K562 (cell line): ENCODE data around the gene RXYLT1. TPM values are rescaled to one million over a fixed set of nuclear protein-coding genes. Genes with fewer than 3 reads are reported as not detected.

Experiments used
- ATAC-seq: fragments of 200-7000 bp; cut with Tn5 transposase; 3 replicates; pipeline ENCODE4 v1.9.1; 2020; ENCODE audit warnings: moderate library complexity
- BruUV-seq: library from RNA; stranded (reverse); fragments of 400-500 nt; replicated peaks from 2 replicates; lab custom pipeline; 2021; lab: Mats Ljungman, UMichigan
- CTCF ChIA-PET: fragments of 300-600 bp; formaldehyde crosslinking; extraction: SDS; loops from one replicate; lab custom pipeline; 2021; ENCODE audit warnings: low intra/inter-chr PET ratio; lab: Yijun Ruan, JAX
- POLR2A ChIA-PET: fragments of 300-600, 350-650 bp; sonication (Branson Sonifier 250); formaldehyde crosslinking; extraction: SDS; loops from one replicate; lab custom pipeline; 2021; ENCODE audit warnings: antibody characterized with exemption, inconsistent platforms; lab: Yijun Ruan, JAX
- DNase-seq, 4 experiments: peaks; one replicate each; pipeline versions ENCODE4 v3.0.0 to v3.0.0-alpha.2; 2011 to 2018; ENCODE audit warnings: low spot score in 3 of 4, mixed read lengths in 3 of 4; ENCODE audit errors: extremely low read depth in 1 of 4
- FAIRE-seq: peaks from 2 replicates; lab custom pipeline; 2011; peaks lifted over from hg19 to GRCh38; lab: Jason Lieb, UNC
- H2AFZ ChIP-seq: 2 replicates; pipeline ENCODE4 v1.6.0; 2011; ENCODE audit warnings: low read depth, low read length, control low read depth, inconsistent platforms
- H3K27ac ChIP-seq: fragments of 200-600 bp; 3 replicates; pipeline ENCODE4 v1.8.0; 2011; ENCODE audit warnings: low read depth, mild to moderate bottlenecking, control low read depth, inconsistent platforms, low read length, moderate library complexity, mixed read lengths; ENCODE audit errors: extremely low read depth
- H3K27me3 ChIP-seq, 2 experiments: fragments of 300-600 bp in 1 of 2; 2 replicates in 1 of 2; 3 replicates in 1 of 2; pipeline versions ENCODE4 v1.6.0 to v1.8.0; 2011; ENCODE audit warnings: inconsistent platforms in 2 of 2, low read length in 2 of 2, mild to moderate bottlenecking in 1 of 2, mixed read lengths in 1 of 2, moderate library complexity in 1 of 2; ENCODE audit not compliant: control insufficient read depth in 2 of 2, insufficient read depth in 2 of 2
- H3K36me3 ChIP-seq: fragments of 300-600 bp; 3 replicates; pipeline ENCODE4 v1.8.0; 2011; ENCODE audit warnings: mild to moderate bottlenecking, low read length, inconsistent platforms; ENCODE audit not compliant: control insufficient read depth, insufficient read depth
- H3K4me1 ChIP-seq, 2 experiments: fragments of 200-600 bp in 1 of 2; replicated peaks in 1 of 2; 2 replicates in 1 of 2; 3 replicates in 1 of 2; pipeline versions ENCODE4 v1.5.1 to v1.8.0; 2011; ENCODE audit warnings: inconsistent platforms in 2 of 2, low read length in 2 of 2, mild to moderate bottlenecking in 1 of 2, mixed read lengths in 1 of 2, moderate library complexity in 1 of 2; ENCODE audit not compliant: control insufficient read depth in 2 of 2, insufficient read depth in 2 of 2
- H3K4me2 ChIP-seq: 2 replicates; pipeline ENCODE4 v1.6.1; 2011; ENCODE audit warnings: low read length, control low read depth, inconsistent platforms, mixed read lengths; ENCODE audit not compliant: insufficient read depth
- H3K4me3 ChIP-seq: fragments of 200-600 bp; sonication (generic), shearing (Covaris generic); 2 replicates; pipeline ENCODE4 v1.5.1; 2016; ENCODE audit warnings: control low read depth, inconsistent platforms
- H3K79me2 ChIP-seq: fragments of 200-600 bp; 3 replicates; pipeline ENCODE4 v1.8.0; 2011; ENCODE audit warnings: low read length, inconsistent platforms; ENCODE audit not compliant: control insufficient read depth, insufficient read depth
- H3K9ac ChIP-seq, 2 experiments: 2 replicates each; pipeline versions ENCODE4 v1.6.0 to v1.6.1; 2011; ENCODE audit warnings: low read depth in 2 of 2, low read length in 2 of 2, control low read depth in 1 of 2, inconsistent platforms in 1 of 2, mild to moderate bottlenecking in 1 of 2, mixed read lengths in 1 of 2; ENCODE audit not compliant: insufficient read depth in 1 of 2
- H3K9me1 ChIP-seq: one replicate; pipeline ENCODE4 v1.6.0; 2011; ENCODE audit warnings: inconsistent platforms, mild to moderate bottlenecking, low read length, moderate library complexity; ENCODE audit not compliant: control insufficient read depth, insufficient read depth
- H3K9me3 ChIP-seq: replicated peaks from 2 replicates; pipeline ENCODE4 v1.5.1; 2011; ENCODE audit warnings: low read depth, low read length, inconsistent platforms; ENCODE audit not compliant: control insufficient read depth, insufficient read depth
- H4K20me1 ChIP-seq: replicated peaks from 2 replicates; pipeline ENCODE4 v1.6.1; 2011; ENCODE audit warnings: low read length, inconsistent platforms, mixed read lengths; ENCODE audit not compliant: control insufficient read depth, insufficient read depth
- CBX8 ChIP-seq: fragments of 200-600 bp; sonication (generic); IDR thresholded peaks from 2 replicates; pipeline ENCODE4 v1.6.1; 2012; ENCODE audit warnings: borderline replicate concordance, mixed run types, low read depth, mild to moderate bottlenecking, moderate library complexity, mixed read lengths, low read length, control low read depth, inconsistent platforms; ENCODE audit not compliant: poor library complexity, severe bottlenecking; ENCODE audit errors: extremely low read depth
- MCM2 ChIP-seq: fragments of 450-650 bp; IDR thresholded peaks from 2 replicates; pipeline ENCODE4 v1.6.1; 2017; ENCODE audit warnings: low read depth, mild to moderate bottlenecking
- PHF21A ChIP-seq: fragments of 450-650 bp; IDR thresholded peaks from 2 replicates; pipeline ENCODE4 v1.6.1; 2017; ENCODE audit warnings: low read depth, borderline replicate concordance
- POLR3G ChIP-seq: IDR thresholded peaks from 2 replicates; pipeline ENCODE4 v1.6.1; 2011; ENCODE audit not compliant: insufficient read length, insufficient replicate concordance; ENCODE audit errors: extremely low read depth
- XRCC3 ChIP-seq: fragments of 450-650 bp; IDR thresholded peaks from 2 replicates; pipeline ENCODE4 v1.6.1; 2017; ENCODE audit warnings: mild to moderate bottlenecking, moderate library complexity
- YY1 ChIP-seq, 3 experiments: IDR thresholded peaks; 2 replicates each; pipeline ENCODE4 v1.6.1; 2011; ENCODE audit warnings: low read length in 2 of 3, mild to moderate bottlenecking in 2 of 3, moderate library complexity in 2 of 3, borderline replicate concordance in 1 of 3, control low read depth in 1 of 3, low read depth in 1 of 3; ENCODE audit not compliant: insufficient read depth in 3 of 3, insufficient replicate concordance in 2 of 3, control insufficient read depth in 1 of 3, insufficient read length in 1 of 3; ENCODE audit errors: extremely low read depth in 1 of 3
- ZNF354B ChIP-seq: fragments of 250-450 bp; sonication (Bioruptor Pico); IDR thresholded peaks from 2 replicates; pipeline ENCODE4 v1.4.0; 2020
- ZNF764 ChIP-seq: fragments of 250-450 bp; sonication (Bioruptor Pico); IDR thresholded peaks from 2 replicates; pipeline ENCODE4 v1.4.0; 2020; ENCODE audit warnings: low read depth, mild to moderate bottlenecking, moderate library complexity
- WGBS: fragments of 100-300 bp; shearing (Covaris generic); methylation state at CpG from one replicate; pipeline ENCODE4 v1.1.6; 2016; ENCODE audit warnings: low coverage, mixed read lengths; ENCODE audit not compliant: insufficient coverage; ENCODE audit errors: missing lambda C conversion rate; 5-methylcytosine and 5-hydroxymethylcytosine counted together
- in situ Hi-C: fragments of 300-500 bp; cut with MboI; formaldehyde crosslinking; loops from 4 replicates; pipeline ENCODE4 v1.15.0; 2018; ENCODE audit warnings: inconsistent platforms, mixed read lengths
- intact Hi-C: fragments of 100-400 bp; cut with micrococcal nuclease; formaldehyde crosslinking; loops from 2 replicates; pipeline ENCODE4 v1.14.2; 2022
- polyA plus RNA-seq, 8 experiments: library from polyadenylated mRNA; depleted of rRNA in 4 of 8; stranded (reverse) in 5 of 8; unstranded in 3 of 8; fragments of >200 nt; fragmentation: Nextera tagmentation in 2 of 8; fragmentation: Illumina TruSeq in 1 of 8; extraction: Ambion mirVana in 2 of 8; extraction: Trizol in 1 of 8; gene quantifications; 2 replicates each; pipeline versions ENCODE4 v1.2.1 to v1.2.3, GENCODE V29; 2011 to 2014; ENCODE audit warnings: inconsistent platforms in 1 of 8, missing spikeins in 1 of 8
- total RNA-seq, 7 experiments: library from RNA; depleted of rRNA in 6 of 7; stranded (reverse); fragments of >200 nt in 6 of 7; fragmentation: Illumina TruSeq in 2 of 7; extraction: Trizol in 2 of 7; gene quantifications; 2 replicates each; pipeline versions ENCODE4 v1.2.1 to v1.2.3, GENCODE V29; 2011 to 2021; ENCODE audit warnings: low replicate concordance in 1 of 7
- TF ChIP-seq, protein P1 (sequence below): sonication (generic); formaldehyde crosslinking; IDR thresholded peaks from 2 replicates; pipeline ENCODE4 v1.8.1; 2022; ENCODE audit warnings: missing genetic modification reagents
- TF ChIP-seq, protein P2 (sequence below): sonication (generic); formaldehyde crosslinking; IDR thresholded peaks from 2 replicates; pipeline ENCODE4 v1.8.0; 2022; ENCODE audit warnings: mild to moderate bottlenecking, low read depth, missing genetic modification reagents

Gene RXYLT1
- total and polyA plus RNA-seq, 9 of the 15 experiments (the other 6 are each of a cell fraction or from before 2014, with no cell fraction given), result 6.7 to 26.5 (median 20.9) TPM

DNA sequence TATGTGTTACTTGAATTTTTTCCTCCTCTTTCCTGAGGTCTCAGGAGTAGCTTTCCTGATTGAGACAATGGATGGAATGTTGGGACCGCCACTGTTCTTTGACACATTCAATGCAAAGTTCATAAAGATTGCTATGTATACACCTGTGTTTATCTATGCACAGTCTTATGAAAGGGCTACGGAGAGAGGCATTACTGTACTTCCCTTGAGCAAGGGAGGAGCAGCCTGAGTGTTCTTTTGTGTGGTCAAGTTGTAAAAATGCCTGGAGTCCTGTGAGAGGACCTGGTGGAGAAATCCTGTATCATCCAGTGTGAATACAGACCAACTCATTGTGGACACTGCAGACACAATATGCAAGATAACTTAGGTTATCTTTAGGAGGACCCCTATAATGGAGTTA is 66.0 kb downstream of the RXYLT1 start:
- Histone ChIP-seq H4K20me1 (no peaks in the 10 kb centered on the region), H2AFZ (no peak overlapping the region), H3K79me2 (no peaks in the 10 kb centered on the region), H3K4me3 (no peak overlapping the region), H3K27me3 (peaks cover 25% of the 10 kb centered on the region in 2 experiments; a peak in 4 of 5 replicates), H3K4me2 (no peak overlapping the region), H3K36me3 (no peaks in the 10 kb centered on the region), H3K9me1 (no peaks in the 10 kb centered on the region), H3K4me1 (peaks cover 6 to 18% of the 10 kb centered on the region in 2 experiments; a peak in 4 of 5 replicates), H3K9ac (no peak overlapping the region), H3K27ac (no peak overlapping the region), H3K9me3 (no peaks in the 10 kb centered on the region)
- DNase-seq, result no peak
- no TSS peak for BruUV-seq
- WGBS, result 30% methylated on average over 2 of the region's 2 CpGs
- POLR2A ChIA-PET, result no interaction called here
- CTCF ChIA-PET, result no interaction called here
- no peak for ATAC-seq
- in situ Hi-C loops (loop anchor here (25.0 kb wide), 1 partner anchor 542 kb away; the partner anchor contains the start of gene C12orf56), intact Hi-C loops (loop anchor here (10.0 kb wide), 1 partner anchor 109 kb away; no protein-coding TSS in a partner anchor)
- FAIRE-seq, result no peak
- TF ChIP-seq, protein P1, sequence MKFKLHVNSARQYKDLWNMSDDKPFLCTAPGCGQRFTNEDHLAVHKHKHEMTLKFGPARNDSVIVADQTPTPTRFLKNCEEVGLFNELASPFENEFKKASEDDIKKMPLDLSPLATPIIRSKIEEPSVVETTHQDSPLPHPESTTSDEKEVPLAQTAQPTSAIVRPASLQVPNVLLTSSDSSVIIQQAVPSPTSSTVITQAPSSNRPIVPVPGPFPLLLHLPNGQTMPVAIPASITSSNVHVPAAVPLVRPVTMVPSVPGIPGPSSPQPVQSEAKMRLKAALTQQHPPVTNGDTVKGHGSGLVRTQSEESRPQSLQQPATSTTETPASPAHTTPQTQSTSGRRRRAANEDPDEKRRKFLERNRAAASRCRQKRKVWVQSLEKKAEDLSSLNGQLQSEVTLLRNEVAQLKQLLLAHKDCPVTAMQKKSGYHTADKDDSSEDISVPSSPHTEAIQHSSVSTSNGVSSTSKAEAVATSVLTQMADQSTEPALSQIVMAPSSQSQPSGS (CRISPR knock-in tag), result no peak
- no peak for TF ChIP-seq YY1 (IDR thresholded peaks at IDR 0.05; ENCODE audit: borderline replicate concordance in 1 of 3, control insufficient read depth in 1 of 3, extremely low read depth in 1 of 3, insufficient read depth in 3 of 3, insufficient read length in 1 of 3, insufficient replicate concordance in 2 of 3, low read depth in 1 of 3, low read length in 2 of 3)
- no peak for TF ChIP-seq POLR3G
- TF ChIP-seq MCM2, result no peak
- no peak for TF ChIP-seq PHF21A
- TF ChIP-seq CBX8, result no peak
- TF ChIP-seq, protein P2, sequence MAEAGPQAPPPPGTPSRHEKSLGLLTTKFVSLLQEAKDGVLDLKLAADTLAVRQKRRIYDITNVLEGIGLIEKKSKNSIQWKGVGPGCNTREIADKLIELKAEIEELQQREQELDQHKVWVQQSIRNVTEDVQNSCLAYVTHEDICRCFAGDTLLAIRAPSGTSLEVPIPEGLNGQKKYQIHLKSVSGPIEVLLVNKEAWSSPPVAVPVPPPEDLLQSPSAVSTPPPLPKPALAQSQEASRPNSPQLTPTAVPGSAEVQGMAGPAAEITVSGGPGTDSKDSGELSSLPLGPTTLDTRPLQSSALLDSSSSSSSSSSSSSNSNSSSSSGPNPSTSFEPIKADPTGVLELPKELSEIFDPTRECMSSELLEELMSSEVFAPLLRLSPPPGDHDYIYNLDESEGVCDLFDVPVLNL (CRISPR knock-in tag), result no peak
- no peak for TF ChIP-seq XRCC3
- TF ChIP-seq ZNF764 (CRISPR knock-in tag), result no peak
- no peak for TF ChIP-seq ZNF354B (CRISPR knock-in tag)
